Thymus (tissue), 14 donors: Measurements from ENCODE around the gene IDI2. TPM values are rescaled to one million over a fixed set of nuclear protein-coding genes. Genes with fewer than 3 reads are reported as not detected.
"Not testable (repeated sequence)": the region's sequence is repeated elsewhere in the genome, so short reads cannot be mapped to it uniquely, and the experiment has no call there.

Experiments
- DNase-seq, 9 donors: peaks; one replicate each; pipeline ENCODE4 v3.0.0-alpha.2; 2013; ENCODE audit warnings: low spot score in 9 of 9, low read depth in 6 of 9, missing footprints in 1 of 9
- H3K27ac ChIP-seq, 2 donors: one replicate each; pipeline ENCODE4 v1.5.1; 2013; ENCODE audit warnings: control low read depth in 1 of 2, low read depth in 1 of 2, low read length in 1 of 2, mild to moderate bottlenecking in 1 of 2, moderate library complexity in 1 of 2
- H3K27me3 ChIP-seq, 2 donors: one replicate each; pipeline ENCODE4 v1.5.1; 2013; ENCODE audit warnings: low read length in 1 of 2; ENCODE audit not compliant: control insufficient read depth in 2 of 2, insufficient read depth in 1 of 2
- H3K36me3 ChIP-seq, 2 donors: one replicate each; pipeline ENCODE4 v1.5.1; 2013; ENCODE audit warnings: low read length in 1 of 2, mild to moderate bottlenecking in 1 of 2, moderate library complexity in 1 of 2; ENCODE audit not compliant: control insufficient read depth in 2 of 2, insufficient read depth in 2 of 2
- H3K4me1 ChIP-seq, 2 donors: one replicate each; pipeline ENCODE4 v1.5.1; 2013; ENCODE audit warnings: low read length in 2 of 2; ENCODE audit not compliant: control insufficient read depth in 2 of 2, insufficient read depth in 2 of 2
- H3K4me3 ChIP-seq, 2 donors: one replicate each; pipeline ENCODE4 v1.5.1; 2013; ENCODE audit warnings: low read length in 2 of 2, control low read depth in 1 of 2, mild to moderate bottlenecking in 1 of 2
- H3K9me3 ChIP-seq, 2 donors: one replicate each; pipeline ENCODE4 v1.5.1; 2013; ENCODE audit warnings: low read length in 1 of 2, mild to moderate bottlenecking in 1 of 2; ENCODE audit not compliant: control insufficient read depth in 2 of 2, insufficient read depth in 1 of 2
- WGBS: extraction: QIAGEN DNeasy Blood & Tissue Kit; methylation state at CpG from one replicate; pipeline ENCODE4 v1.1.7; 2013; 5-methylcytosine and 5-hydroxymethylcytosine counted together
- long read RNA-seq, 10 donors: transcript quantifications; one replicate each; lab custom pipeline, GENCODE V29; 2026
- polyA plus RNA-seq: library from polyadenylated mRNA; stranded (reverse); fragments of 200-250 nt; gene quantifications from one replicate; pipeline ENCODE4 v1.2.3, GENCODE V29; 2013
- total RNA-seq: library from RNA; stranded (reverse); fragments of 120-200 nt; gene quantifications from one replicate; pipeline ENCODE4 v1.2.4, GENCODE V29; 2013
- donor health status: healthy.

The IDI2 gene
- total RNA-seq (not detected), polyA plus RNA-seq (0.14 TPM)
- long read RNA-seq, donor 1, result 0 reads
- long read RNA-seq, donor 2, result 0 reads
- long read RNA-seq, donor 3, result 0 reads
- long read RNA-seq, donor 4, result 0 reads
- long read RNA-seq, donor 5, partial matches to known transcripts, result 7 of 7 reads
- long read RNA-seq, donor 5, other reads (novel, unspliced or antisense), result 0 of 7 reads
- long read RNA-seq, donor 6, result 0 reads
- long read RNA-seq, donor 7, result 0 reads
- long read RNA-seq, donor 8, result 0 reads
- long read RNA-seq, donor 9, result 0 reads
- long read RNA-seq, donor 10, result 0 reads

GRCh38 chr10:1025683-1026082, at the start of gene IDI2:
IDI2 (minus strand) TSS chr10:1025859; CDS start chr10:1024723, 1,136 bp downstream.
- no peak for DNase-seq
- Histone ChIP-seq H3K36me3 (no peaks in the 10 kb centered on the region), H3K27me3 (no peaks in the 10 kb centered on the region), H3K4me3 (no peak within 1 kb of the TSS), H3K4me1 (no peaks in the 10 kb centered on the region), H3K9me3 (no peaks in the 10 kb centered on the region), H3K27ac (no peak within 1 kb of the TSS)
- 96% methylated on average over 1 of the region's 1 CpG for WGBS

GRCh38 chr10:1074748-1075308, 49.2 kb upstream of the IDI2 start:
- WGBS, result 96% methylated on average over 18 of the region's 18 CpGs
- H3K4me1 ChIP-seq, result no peaks in the 10 kb centered on the region
- no peak overlapping the region for H3K4me3 ChIP-seq
- no peaks in the 10 kb centered on the region for H3K9me3 ChIP-seq
- no peaks in the 10 kb centered on the region for H3K27me3 ChIP-seq
- peaks cover 30 to 37% of the 10 kb centered on the region in 2 donors for H3K36me3 ChIP-seq
- H3K27ac ChIP-seq, result no peak overlapping the region
- peak in 1 of 9 donors; percentile 22 for DNase-seq

DNA sequence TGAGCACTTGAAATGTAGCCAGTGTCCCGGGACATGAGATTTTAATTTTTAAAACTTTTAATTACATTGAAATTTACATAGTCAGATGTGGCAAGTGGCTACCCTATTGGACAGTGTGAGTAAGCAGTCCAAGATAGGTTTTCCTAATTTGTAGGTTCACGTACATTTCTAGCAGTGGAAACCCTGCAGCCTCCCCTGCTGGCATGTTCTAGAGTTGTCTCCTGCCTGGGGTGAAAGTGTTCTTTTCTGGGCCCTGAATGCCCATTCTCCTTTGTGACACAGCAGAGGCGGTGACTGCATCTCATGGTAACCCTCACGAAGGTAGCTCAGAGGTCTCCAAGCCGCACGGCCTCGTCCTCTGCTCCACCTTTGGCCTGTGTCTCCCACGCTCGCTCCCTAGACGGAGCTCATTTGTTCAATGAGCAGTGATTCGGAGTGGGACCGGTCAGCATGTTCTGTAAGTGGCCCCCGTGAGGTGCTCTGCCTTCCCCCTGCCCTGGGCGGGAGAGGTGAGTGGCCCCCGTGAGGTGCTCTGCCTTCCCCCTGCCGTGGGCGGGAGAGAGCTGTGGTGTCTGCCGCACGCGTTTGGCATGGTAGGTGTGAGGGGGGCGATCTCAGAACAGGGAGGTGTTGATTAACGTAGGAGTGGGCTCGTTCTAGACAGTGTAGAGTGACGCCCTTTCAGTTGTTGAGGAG, 48.5 kb upstream of the IDI2 start:
- WGBS, result 97% methylated on average over 24 of the region's 24 CpGs
- peaks cover 29 to 33% of the 10 kb centered on the region in 2 donors for H3K36me3 ChIP-seq
- H3K9me3 ChIP-seq, result no peaks in the 10 kb centered on the region
- H3K27ac ChIP-seq, result no peak overlapping the region
- no peak for DNase-seq
- no peaks in the 10 kb centered on the region for H3K27me3 ChIP-seq
- no peak overlapping the region for H3K4me3 ChIP-seq
- no peaks in the 10 kb centered on the region for H3K4me1 ChIP-seq

GRCh38 chr10:1070919-1071318, 45.3 kb upstream of the IDI2 start:
- 98% methylated on average over 7 of the region's 7 CpGs for WGBS
- H3K4me3 ChIP-seq, result no peak overlapping the region

DNA sequence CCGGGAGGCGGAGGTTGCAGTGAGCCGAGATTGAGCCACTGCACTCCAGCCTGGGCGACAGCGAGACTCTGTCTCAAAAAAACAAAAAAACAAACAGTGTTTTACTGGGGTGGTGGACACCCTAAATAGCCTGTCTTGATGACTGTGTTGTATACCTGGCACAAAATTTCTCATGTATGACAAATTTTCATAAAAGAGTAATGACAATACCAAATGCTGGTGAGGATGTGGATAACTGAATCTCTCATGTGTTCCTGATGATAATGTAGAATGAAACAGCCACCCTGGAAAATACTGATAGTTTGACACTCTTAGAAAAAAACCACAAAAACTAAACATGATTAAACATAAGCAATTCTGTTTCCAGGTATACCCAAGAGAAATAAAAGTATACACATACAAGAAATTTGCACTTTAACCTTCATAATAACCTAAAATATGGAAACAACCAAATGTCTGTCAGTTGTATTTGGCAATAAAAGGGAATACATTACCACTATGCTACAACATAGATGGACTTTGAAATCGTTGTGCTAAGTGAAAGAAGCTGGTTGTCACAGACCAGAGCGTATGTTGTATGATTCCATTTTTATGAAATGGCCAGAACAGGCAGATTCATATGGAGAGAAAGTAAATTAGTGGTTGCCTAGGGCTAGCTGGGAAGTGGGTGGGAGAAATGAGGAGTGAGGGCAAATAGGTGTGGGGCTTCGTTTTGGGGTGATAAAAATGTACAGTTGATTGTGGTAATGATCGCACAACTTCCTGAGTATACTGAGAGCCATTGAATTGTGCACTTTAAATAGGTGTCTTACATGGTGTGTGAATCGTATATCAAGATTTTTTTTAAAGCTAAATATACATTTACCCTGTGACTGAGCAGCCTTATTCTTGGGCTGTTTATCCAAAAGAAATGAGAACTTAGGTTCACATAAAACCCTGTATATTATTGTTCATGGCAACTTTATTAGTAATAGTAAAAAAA, 43.0 kb upstream of the IDI2 start:
- H3K27me3 ChIP-seq, result no peaks in the 10 kb centered on the region
- H3K27ac ChIP-seq, result no peak overlapping the region
- no peak for DNase-seq
- H3K4me3 ChIP-seq, result no peak overlapping the region
- H3K9me3 ChIP-seq, result no peaks in the 10 kb centered on the region
- WGBS, result 93% methylated on average over 10 of the region's 10 CpGs
- no peaks in the 10 kb centered on the region for H3K4me1 ChIP-seq
- peaks cover 13 to 16% of the 10 kb centered on the region in 2 donors for H3K36me3 ChIP-seq

More at GRCh38 chr10:1070919-1071318, 45.3 kb upstream of the IDI2 start:
- Histone ChIP-seq H3K36me3 (peaks cover 22 to 27% of the 10 kb centered on the region in 2 donors), H3K4me1 (no peaks in the 10 kb centered on the region), H3K27ac (no peak overlapping the region), H3K9me3 (no peaks in the 10 kb centered on the region), H3K27me3 (no peaks in the 10 kb centered on the region)
- DNase-seq, result no peak

DNA sequence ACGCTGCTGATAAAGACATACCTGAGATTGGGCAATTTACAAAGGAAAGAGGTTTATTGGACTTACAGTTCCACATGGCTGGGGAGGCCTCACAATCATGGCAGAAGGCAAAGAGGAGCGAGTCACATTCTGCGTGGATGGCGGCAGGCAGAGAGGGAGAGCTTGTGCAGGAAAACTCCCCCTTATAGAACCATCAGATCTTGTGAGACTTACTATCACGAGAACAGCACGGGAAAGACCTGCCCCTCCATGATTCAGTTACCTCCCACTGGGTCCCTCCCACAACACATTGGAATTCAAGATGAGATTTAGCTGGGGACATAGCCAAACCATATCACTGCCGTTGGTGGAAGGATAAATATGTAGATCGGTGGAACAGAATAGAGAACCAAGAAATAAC, 41.1 kb upstream of the IDI2 start:
- not testable (repeated sequence) for H3K9me3 ChIP-seq, H3K4me3 ChIP-seq, DNase-seq, H3K27me3 ChIP-seq, H3K27ac ChIP-seq
- 98% methylated on average over 8 of the region's 8 CpGs for WGBS
- Histone ChIP-seq H3K36me3 (peaks cover 6 to 11% of the 10 kb centered on the region in 2 donors), H3K4me1 (peaks cover 11 to 14% of the 10 kb centered on the region in 2 donors)

- Histone ChIP-seq H3K4me3 (no peak overlapping the region), H3K27me3 (no peaks in the 10 kb centered on the region), H3K36me3 (peaks cover 6 to 11% of the 10 kb centered on the region in 2 donors), H3K27ac (no peak overlapping the region), H3K4me1 (peaks cover 17 to 18% of the 10 kb centered on the region in 2 donors), H3K9me3 (no peaks in the 10 kb centered on the region)
- no peak for DNase-seq
- WGBS, result 97% methylated on average over 4 of the region's 4 CpGs
These were observed 39.2 kb upstream of the IDI2 start for GRCh38 chr10:1064964-1065247.

- no peak overlapping the region for H3K4me3 ChIP-seq
- H3K27me3 ChIP-seq, result no peaks in the 10 kb centered on the region
- WGBS, result 66% methylated on average over 7 of the region's 7 CpGs
- DNase-seq, result no peak
- H3K4me1 ChIP-seq, result peaks cover 17 to 18% of the 10 kb centered on the region in 2 donors
- H3K9me3 ChIP-seq, result no peaks in the 10 kb centered on the region
- H3K27ac ChIP-seq, result peak overlapping the region; percentile 23 to 70
- peaks cover 6 to 11% of the 10 kb centered on the region in 2 donors for H3K36me3 ChIP-seq
These were observed 37.7 kb upstream of the IDI2 start for GRCh38 chr10:1063232-1063865.
